ENCODE measurements around the gene IL18R1.

DNA sequence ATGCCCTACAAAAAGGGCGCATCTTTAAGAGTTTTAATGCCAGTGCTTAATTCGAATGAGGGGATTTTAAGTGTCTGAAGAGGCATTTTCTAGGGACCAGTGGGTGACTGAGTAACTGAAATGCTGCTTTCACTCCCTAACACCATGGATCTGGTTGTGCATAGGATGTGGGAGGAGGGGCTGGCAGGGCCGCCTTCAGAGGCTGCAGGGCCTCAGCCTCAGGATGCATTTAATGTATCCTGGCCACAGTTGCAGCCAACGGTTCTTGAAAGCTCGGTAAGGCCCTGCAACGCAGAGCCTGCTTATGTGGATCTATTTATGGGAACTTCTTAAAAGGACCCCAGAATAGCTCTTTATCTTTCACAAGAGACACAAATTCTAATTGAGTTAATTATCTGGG lies 41.6 kb downstream of the IL18R1 start:
- TF ChIP-seq, protein P1, sequence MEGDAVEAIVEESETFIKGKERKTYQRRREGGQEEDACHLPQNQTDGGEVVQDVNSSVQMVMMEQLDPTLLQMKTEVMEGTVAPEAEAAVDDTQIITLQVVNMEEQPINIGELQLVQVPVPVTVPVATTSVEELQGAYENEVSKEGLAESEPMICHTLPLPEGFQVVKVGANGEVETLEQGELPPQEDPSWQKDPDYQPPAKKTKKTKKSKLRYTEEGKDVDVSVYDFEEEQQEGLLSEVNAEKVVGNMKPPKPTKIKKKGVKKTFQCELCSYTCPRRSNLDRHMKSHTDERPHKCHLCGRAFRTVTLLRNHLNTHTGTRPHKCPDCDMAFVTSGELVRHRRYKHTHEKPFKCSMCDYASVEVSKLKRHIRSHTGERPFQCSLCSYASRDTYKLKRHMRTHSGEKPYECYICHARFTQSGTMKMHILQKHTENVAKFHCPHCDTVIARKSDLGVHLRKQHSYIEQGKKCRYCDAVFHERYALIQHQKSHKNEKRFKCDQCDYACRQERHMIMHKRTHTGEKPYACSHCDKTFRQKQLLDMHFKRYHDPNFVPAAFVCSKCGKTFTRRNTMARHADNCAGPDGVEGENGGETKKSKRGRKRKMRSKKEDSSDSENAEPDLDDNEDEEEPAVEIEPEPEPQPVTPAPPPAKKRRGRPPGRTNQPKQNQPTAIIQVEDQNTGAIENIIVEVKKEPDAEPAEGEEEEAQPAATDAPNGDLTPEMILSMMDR (conservative IDR thresholded peaks at IDR 0.05): no peak
- no peak for TF ChIP-seq EZH2 (IDR thresholded peaks at IDR 0.05; ENCODE audit: low read depth)

Measured in PC-9 (cell line).